Measurements from ENCODE around the gene MS4A10.
"Not testable (repeated sequence)": the region's sequence is repeated elsewhere in the genome, so short reads cannot be mapped to it uniquely, and the experiment has no call there.

Gene MS4A10

GRCh38 chr11:60785136-60785535 lies at the start of gene MS4A10:
MS4A10 (plus strand) TSS chr11:60785333; CDS start chr11:60790336, 5,003 bp downstream.
- DNase-seq = no peak

GRCh38 chr11:60739114-60739513 lies 46.0 kb upstream of the MS4A10 start:
- no peak for DNase-seq

- DNase-seq = no peak
Observed at GRCh38 chr11:60740573-60740972, 44.6 kb upstream of the MS4A10 start.

GRCh38 chr11:60741421-60741820 lies 43.7 kb upstream of the MS4A10 start:
- DNase-seq = no peak

GRCh38 chr11:60743058-60743457 lies 42.1 kb upstream of the MS4A10 start:
- no peak for DNase-seq

- DNase-seq = no peak
Observed at GRCh38 chr11:60744114-60744513, 41.0 kb upstream of the MS4A10 start.

- no peak for DNase-seq
Observed at GRCh38 chr11:60747359-60747873, 37.7 kb upstream of the MS4A10 start.

- no peak for DNase-seq
Observed at GRCh38 chr11:60748225-60748624, 36.9 kb upstream of the MS4A10 start.

GRCh38 chr11:60748821-60749220 lies 36.3 kb upstream of the MS4A10 start:
- DNase-seq = no peak

GRCh38 chr11:60750911-60751310 lies 34.2 kb upstream of the MS4A10 start:
- DNase-seq = no peak

GRCh38 chr11:60753309-60753708 lies 31.8 kb upstream of the MS4A10 start:
- DNase-seq = no peak

- no peak for DNase-seq
Observed at GRCh38 chr11:60754887-60755286, 30.2 kb upstream of the MS4A10 start.

GRCh38 chr11:60756307-60757032 lies 28.7 kb upstream of the MS4A10 start, which contains the start of gene MS4A15:
MS4A15 (plus strand) TSS chr11:60756867; CDS start chr11:60763734, 6,867 bp downstream.
- DNase-seq = no peak

- no peak for DNase-seq
Observed at GRCh38 chr11:60757231-60757800, 27.8 kb upstream of the MS4A10 start.

GRCh38 chr11:60758671-60759070 lies 26.5 kb upstream of the MS4A10 start:
- DNase-seq = not testable (repeated sequence)

GRCh38 chr11:60759438-60760225 lies 25.5 kb upstream of the MS4A10 start:
- DNase-seq = not testable (repeated sequence)

- DNase-seq = no peak
Observed at GRCh38 chr11:60761436-60762190, 23.5 kb upstream of the MS4A10 start.

GRCh38 chr11:60762851-60763691 lies 22.1 kb upstream of the MS4A10 start:
- DNase-seq = no peak

- no peak for DNase-seq
Observed at GRCh38 chr11:60763692-60764369, 21.3 kb upstream of the MS4A10 start.

GRCh38 chr11:60764879-60765278 lies 20.3 kb upstream of the MS4A10 start:
- no peak for DNase-seq

- no peak for DNase-seq
Observed at GRCh38 chr11:60765355-60765754, 19.8 kb upstream of the MS4A10 start.
